ENCODE data around the gene MYH9.
"Not testable (repeated sequence)": the region's sequence is repeated elsewhere in the genome, so short reads cannot be mapped to it uniquely, and the experiment has no call there.

MYH9 gene

DNA sequence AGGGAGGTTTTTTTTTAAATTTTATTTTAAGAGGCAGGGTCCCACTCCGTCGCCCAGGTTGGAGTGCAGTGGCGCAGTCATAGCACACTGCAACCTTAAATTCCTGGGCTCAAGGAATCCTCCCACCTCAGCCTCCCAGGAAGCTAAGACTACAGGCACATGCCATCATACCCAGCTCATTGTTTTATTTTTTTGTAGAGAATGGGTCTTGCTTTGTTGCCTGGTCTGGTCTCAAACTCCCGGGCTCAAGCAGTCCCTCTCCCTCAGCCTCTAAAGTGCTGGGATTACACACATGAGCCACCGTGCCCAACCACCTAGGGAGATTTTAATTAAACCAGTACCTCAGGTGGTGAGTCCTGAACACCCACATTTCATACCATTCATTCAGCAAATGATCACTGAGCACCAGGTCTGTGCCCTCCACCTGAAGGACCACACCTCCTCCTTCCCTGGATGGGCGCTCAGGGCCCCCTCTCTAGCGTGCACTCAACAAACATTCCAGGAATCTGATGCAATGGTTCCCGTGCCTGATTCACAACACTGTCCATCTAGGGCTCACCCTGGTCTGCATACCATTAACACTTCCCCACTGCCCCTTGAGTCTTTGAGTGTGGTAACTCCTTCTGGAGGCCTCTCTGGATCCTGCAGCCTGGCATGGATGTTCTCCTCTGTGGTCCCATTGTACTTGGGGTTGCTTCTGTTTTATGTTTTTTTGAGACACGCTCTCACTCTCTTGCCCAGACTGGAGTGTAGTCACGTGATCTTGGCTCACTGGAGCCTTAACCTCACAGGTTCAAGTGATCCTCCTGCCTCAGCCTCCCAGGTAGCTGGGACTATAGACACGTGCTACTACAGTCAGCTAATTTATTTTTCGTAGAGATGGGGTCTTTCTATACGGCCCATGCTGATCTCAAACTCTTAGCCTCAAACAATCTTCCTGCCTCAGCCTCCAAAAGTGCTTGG lies 9.6 kb upstream of the MYH9 start:
- DNase-seq = no peak
- no peaks in the 10 kb centered on the region for H3K27me3 ChIP-seq (ENCODE audit: insufficient read depth, low read depth, severe bottlenecking)
- H3K9me3 ChIP-seq (ENCODE audit: severe bottlenecking) = no peaks in the 10 kb centered on the region
- H3K27ac ChIP-seq = no peak overlapping the region
- no peaks in the 10 kb centered on the region for H3K36me3 ChIP-seq
- no peak overlapping the region for H3K4me3 ChIP-seq (ENCODE audit: low read depth, low read length)
- TF ChIP-seq, protein P1, sequence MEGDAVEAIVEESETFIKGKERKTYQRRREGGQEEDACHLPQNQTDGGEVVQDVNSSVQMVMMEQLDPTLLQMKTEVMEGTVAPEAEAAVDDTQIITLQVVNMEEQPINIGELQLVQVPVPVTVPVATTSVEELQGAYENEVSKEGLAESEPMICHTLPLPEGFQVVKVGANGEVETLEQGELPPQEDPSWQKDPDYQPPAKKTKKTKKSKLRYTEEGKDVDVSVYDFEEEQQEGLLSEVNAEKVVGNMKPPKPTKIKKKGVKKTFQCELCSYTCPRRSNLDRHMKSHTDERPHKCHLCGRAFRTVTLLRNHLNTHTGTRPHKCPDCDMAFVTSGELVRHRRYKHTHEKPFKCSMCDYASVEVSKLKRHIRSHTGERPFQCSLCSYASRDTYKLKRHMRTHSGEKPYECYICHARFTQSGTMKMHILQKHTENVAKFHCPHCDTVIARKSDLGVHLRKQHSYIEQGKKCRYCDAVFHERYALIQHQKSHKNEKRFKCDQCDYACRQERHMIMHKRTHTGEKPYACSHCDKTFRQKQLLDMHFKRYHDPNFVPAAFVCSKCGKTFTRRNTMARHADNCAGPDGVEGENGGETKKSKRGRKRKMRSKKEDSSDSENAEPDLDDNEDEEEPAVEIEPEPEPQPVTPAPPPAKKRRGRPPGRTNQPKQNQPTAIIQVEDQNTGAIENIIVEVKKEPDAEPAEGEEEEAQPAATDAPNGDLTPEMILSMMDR (IDR thresholded peaks at IDR 0.05; ENCODE audit: low read depth, low read length) = no peak

DNA sequence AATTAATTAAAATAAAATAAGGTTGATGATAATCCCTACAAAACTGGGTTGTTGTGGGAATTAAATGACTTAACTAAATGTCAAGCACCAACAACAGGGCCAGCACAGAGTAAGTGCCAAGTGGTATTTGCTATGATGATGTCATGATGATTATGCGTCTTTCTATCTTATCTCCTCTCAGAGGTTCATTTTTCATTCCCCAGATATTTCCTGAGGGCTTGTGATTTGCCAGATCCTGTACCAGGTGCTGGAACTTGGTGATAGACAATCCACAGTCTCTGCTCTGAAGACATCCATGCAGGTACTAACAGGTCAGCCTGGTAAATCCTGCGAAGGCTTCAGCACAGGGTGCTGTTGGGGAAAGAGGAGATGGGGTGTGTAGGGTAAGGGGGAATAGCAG lies 8.1 kb upstream of the MYH9 start:
- TF ChIP-seq, protein P1 (IDR thresholded peaks at IDR 0.05; ENCODE audit: low read depth, low read length) = no peak

DNA sequence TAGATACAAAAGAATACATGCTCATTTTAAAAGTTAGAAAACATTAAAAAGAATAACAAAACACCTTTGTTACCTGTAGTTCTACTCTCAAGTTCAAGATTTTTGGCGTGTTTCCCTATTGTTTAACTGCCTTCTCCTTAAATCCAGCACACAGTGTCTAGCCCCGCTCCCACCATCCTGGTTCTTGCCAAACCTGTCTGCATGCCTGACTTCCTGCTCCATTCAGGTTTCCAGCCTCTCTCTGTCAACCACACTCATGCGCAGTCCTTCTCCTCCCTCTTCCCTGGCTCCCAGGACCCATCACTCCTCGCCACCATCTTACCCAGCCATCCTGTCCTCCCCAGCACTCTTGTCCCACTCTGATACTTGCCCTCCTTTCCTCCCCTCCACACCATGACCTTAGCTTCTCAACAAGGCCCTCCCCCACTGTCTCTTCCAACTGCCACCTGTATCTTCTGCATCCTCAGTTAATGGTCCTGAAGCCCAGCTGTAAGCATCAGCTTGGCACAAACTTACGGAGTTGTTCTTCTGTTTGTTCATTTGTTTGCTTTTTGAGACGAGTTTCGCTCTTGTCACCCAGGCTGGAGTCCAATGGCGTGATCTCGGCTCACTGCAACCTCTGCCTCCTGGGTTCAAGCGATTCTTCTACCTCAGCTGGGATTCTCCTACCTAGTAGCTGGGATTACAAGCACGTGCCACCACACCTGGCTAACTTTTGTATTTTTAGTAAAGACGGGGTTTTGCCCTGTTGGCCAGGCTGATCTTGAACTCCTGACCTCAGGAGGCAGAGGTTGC lies 7.5 kb upstream of the MYH9 start:
- Histone ChIP-seq H3K27me3 (ENCODE audit: insufficient read depth, low read depth, severe bottlenecking) (no peaks in the 10 kb centered on the region), H3K27ac (no peak overlapping the region), H3K36me3 (no peaks in the 10 kb centered on the region), H3K9me3 (ENCODE audit: severe bottlenecking) (no peaks in the 10 kb centered on the region), H3K4me3 (ENCODE audit: low read depth, low read length) (no peak overlapping the region)
- TF ChIP-seq, protein P1 (IDR thresholded peaks at IDR 0.05; ENCODE audit: low read depth, low read length) = no peak
- no peak for DNase-seq

More for the DNA sequence above, 8.1 kb upstream of the MYH9 start:
- H3K9me3 ChIP-seq (ENCODE audit: severe bottlenecking) = no peaks in the 10 kb centered on the region
- DNase-seq = no peak
- no peak overlapping the region for H3K4me3 ChIP-seq (ENCODE audit: low read depth, low read length)
- H3K36me3 ChIP-seq = no peaks in the 10 kb centered on the region
- no peak overlapping the region for H3K27ac ChIP-seq
- H3K27me3 ChIP-seq (ENCODE audit: insufficient read depth, low read depth, severe bottlenecking) = no peaks in the 10 kb centered on the region

DNA sequence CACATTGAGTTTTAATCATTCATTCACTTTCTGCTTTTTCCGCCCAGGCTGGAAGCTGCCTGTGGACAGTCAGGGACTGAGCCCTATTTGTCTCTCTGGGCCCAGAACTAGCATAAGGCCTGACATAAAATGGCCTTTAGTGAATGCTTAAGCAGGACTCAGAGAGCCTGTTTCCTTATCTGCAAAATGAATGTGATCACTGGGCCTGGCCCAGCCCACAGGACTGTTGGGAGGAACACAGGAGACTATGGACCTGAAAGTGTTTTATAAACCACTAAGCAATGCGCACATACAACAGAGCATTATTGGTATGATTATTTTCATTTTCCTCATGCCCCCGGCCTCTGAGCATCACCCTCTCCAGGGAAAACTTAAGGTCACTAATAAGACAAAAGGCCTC lies 3.9 kb upstream of the MYH9 start:
- Histone ChIP-seq H3K27ac (no peak overlapping the region), H3K4me3 (ENCODE audit: low read depth, low read length) (no peak overlapping the region), H3K36me3 (no peaks in the 10 kb centered on the region), H3K9me3 (ENCODE audit: severe bottlenecking) (no peaks in the 10 kb centered on the region), H3K27me3 (ENCODE audit: insufficient read depth, low read depth, severe bottlenecking) (no peaks in the 10 kb centered on the region)
- no peak for DNase-seq
- TF ChIP-seq, protein P1 (IDR thresholded peaks at IDR 0.05; ENCODE audit: low read depth, low read length) = no peak

DNA sequence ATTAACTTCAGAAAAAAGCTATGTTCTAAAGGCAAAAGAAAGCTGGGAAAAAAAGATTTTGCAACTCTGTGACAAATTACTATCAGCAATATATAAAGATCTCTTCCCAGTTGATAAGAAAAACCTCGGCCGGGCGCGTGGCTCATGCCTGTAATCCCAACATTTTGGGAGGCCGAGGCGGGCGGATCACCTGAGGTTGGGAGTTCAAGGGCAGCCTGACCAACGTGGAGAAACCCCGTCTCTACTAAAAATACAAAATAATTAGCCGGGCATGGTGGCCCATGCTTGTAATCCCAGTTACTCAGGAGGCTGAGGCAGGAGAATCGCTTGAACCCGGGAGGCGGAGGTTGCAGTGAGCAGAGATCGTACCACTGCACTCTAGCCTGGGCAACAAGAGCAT lies 1.4 kb upstream of the MYH9 start:
- H3K4me3 ChIP-seq (ENCODE audit: low read depth, low read length) = not testable (repeated sequence)

DNA sequence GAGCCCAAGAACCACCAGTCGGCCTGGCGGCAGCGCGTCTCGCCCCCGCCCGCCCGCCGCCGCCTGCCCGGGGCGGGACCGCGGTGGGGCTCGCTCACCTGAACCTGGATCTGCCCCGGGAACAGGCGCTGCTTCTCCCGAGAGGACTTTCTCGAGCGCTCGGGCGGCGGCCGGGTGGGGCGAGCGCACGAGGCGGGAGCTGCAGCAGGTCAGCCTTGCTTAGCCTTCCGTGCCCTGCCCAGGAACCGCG lies 133 bp downstream of the MYH9 start:
- H3K9me3 ChIP-seq (ENCODE audit: severe bottlenecking) = no peaks in the 10 kb centered on the region
- H3K27ac ChIP-seq = peak overlapping the region; percentile 93
- no peak for DNase-seq
- TF ChIP-seq, protein P1 (IDR thresholded peaks at IDR 0.05; ENCODE audit: low read depth, low read length) = no peak
- H3K4me3 ChIP-seq (ENCODE audit: low read depth, low read length) = peak overlapping the region; percentile 84
- H3K36me3 ChIP-seq = peaks cover 8% of the 10 kb centered on the region
- no peaks in the 10 kb centered on the region for H3K27me3 ChIP-seq (ENCODE audit: insufficient read depth, low read depth, severe bottlenecking)

More for the DNA sequence above, 1.4 kb upstream of the MYH9 start:
- H3K27ac ChIP-seq; H3K27me3 ChIP-seq (ENCODE audit: insufficient read depth, low read depth, severe bottlenecking); DNase-seq; H3K9me3 ChIP-seq (ENCODE audit: severe bottlenecking); H3K36me3 ChIP-seq: not testable (repeated sequence)

All from WERI-Rb-1 (cell line).